Measurements from ENCODE around the gene HECTD4.
"Not testable (repeated sequence)": the region's sequence is repeated elsewhere in the genome, so short reads cannot be mapped to it uniquely, and the experiment has no call there.

Gene HECTD4

GRCh38 chr12:112116232-112117060, 265.8 kb downstream of the HECTD4 start:
- H4K20me1 ChIP-seq (ENCODE audit: insufficient read depth), result no peaks in the 10 kb centered on the region
- no peaks in the 10 kb centered on the region for H3K79me2 ChIP-seq (ENCODE audit: insufficient read depth, low read depth)
- H3K9ac ChIP-seq, result no peak overlapping the region
- H3K36me3 ChIP-seq (ENCODE audit: insufficient read depth), result no peaks in the 10 kb centered on the region
- no peaks in the 10 kb centered on the region for H3K27me3 ChIP-seq (ENCODE audit: insufficient read depth, low read depth)
- no peak overlapping the region for H3K4me3 ChIP-seq (IDR thresholded peaks at IDR 0.05; ENCODE audit: insufficient read depth, low read depth, low read length)
- H3K4me2 ChIP-seq, result no peak overlapping the region
- H3K4me1 ChIP-seq (ENCODE audit: low read depth, poor library complexity, severe bottlenecking), result no peaks in the 10 kb centered on the region
- H3K27ac ChIP-seq, result no peak overlapping the region
- H2AFZ ChIP-seq (ENCODE audit: low read depth), result peak overlapping the region; percentile 30; the same call in 1 of the 2 replicates
- TF ChIP-seq, protein P1, sequence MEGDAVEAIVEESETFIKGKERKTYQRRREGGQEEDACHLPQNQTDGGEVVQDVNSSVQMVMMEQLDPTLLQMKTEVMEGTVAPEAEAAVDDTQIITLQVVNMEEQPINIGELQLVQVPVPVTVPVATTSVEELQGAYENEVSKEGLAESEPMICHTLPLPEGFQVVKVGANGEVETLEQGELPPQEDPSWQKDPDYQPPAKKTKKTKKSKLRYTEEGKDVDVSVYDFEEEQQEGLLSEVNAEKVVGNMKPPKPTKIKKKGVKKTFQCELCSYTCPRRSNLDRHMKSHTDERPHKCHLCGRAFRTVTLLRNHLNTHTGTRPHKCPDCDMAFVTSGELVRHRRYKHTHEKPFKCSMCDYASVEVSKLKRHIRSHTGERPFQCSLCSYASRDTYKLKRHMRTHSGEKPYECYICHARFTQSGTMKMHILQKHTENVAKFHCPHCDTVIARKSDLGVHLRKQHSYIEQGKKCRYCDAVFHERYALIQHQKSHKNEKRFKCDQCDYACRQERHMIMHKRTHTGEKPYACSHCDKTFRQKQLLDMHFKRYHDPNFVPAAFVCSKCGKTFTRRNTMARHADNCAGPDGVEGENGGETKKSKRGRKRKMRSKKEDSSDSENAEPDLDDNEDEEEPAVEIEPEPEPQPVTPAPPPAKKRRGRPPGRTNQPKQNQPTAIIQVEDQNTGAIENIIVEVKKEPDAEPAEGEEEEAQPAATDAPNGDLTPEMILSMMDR (conservative IDR thresholded peaks at IDR 0.05; ENCODE audit: low read depth, low read length), result no peak

GRCh38 chr12:112115259-112116045, 266.8 kb downstream of the HECTD4 start:
- no peak overlapping the region for H2AFZ ChIP-seq (ENCODE audit: low read depth)
- no peak overlapping the region for H3K9ac ChIP-seq
- H3K4me2 ChIP-seq, result no peak overlapping the region
- no peak overlapping the region for H3K4me3 ChIP-seq (IDR thresholded peaks at IDR 0.05; ENCODE audit: insufficient read depth, low read depth, low read length)
- H3K27ac ChIP-seq, result no peak overlapping the region
- TF ChIP-seq, protein P1 (conservative IDR thresholded peaks at IDR 0.05; ENCODE audit: low read depth, low read length), result no peak
- no peaks in the 10 kb centered on the region for H3K79me2 ChIP-seq (ENCODE audit: insufficient read depth, low read depth)
- H3K4me1 ChIP-seq (ENCODE audit: low read depth, poor library complexity, severe bottlenecking), result peaks cover under 1% of the 10 kb centered on the region
- H3K27me3 ChIP-seq (ENCODE audit: insufficient read depth, low read depth), result no peaks in the 10 kb centered on the region
- H3K36me3 ChIP-seq (ENCODE audit: insufficient read depth), result no peaks in the 10 kb centered on the region
- no peaks in the 10 kb centered on the region for H4K20me1 ChIP-seq (ENCODE audit: insufficient read depth)

DNA sequence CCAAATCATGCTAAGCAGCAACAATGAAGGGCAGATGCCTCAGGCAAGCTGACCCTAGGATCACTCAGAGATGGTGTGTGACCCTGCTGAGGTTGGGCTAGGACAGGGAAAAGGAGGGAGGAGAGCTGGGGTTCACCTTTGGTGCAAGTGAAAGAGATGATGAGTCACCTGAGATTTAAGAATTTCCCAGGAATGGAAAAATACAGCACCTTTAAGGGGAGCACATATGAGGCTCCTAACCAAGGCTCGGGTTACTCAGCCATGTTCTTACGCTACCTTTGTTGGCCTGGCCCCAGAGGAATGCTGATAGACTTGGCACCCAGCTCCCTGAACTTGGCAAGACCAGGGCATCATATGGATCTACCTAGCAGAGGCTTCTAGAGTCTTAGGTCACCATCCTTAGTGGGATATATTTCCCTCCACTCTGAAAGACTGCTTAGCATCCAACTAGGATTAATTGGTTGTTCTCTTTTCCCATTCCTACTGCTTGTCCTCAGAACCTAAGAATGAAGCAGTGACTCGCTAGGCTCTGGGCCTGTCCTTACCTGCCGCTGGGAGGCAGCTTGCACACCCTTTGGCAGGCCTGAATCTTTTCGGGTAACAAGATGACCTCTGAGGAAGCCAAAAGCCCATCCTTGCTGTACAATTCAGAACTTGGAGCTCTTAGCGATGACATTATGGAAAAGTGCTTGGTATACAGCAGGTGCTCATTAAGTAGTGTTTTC, 269.7 kb downstream of the HECTD4 start:
- Histone ChIP-seq H3K4me1 (ENCODE audit: low read depth, poor library complexity, severe bottlenecking) (peaks cover 5% of the 10 kb centered on the region), H3K9ac (no peak overlapping the region), H3K79me2 (ENCODE audit: insufficient read depth, low read depth) (peaks cover 10% of the 10 kb centered on the region), H3K27me3 (ENCODE audit: insufficient read depth, low read depth) (no peaks in the 10 kb centered on the region), H3K27ac (no peak overlapping the region), H3K4me3 (IDR thresholded peaks at IDR 0.05; ENCODE audit: insufficient read depth, low read depth, low read length) (no peak overlapping the region), H2AFZ (ENCODE audit: low read depth) (no peak overlapping the region), H3K4me2 (no peak overlapping the region), H3K36me3 (ENCODE audit: insufficient read depth) (no peaks in the 10 kb centered on the region), H4K20me1 (ENCODE audit: insufficient read depth) (no peaks in the 10 kb centered on the region)
- TF ChIP-seq, protein P1 (conservative IDR thresholded peaks at IDR 0.05; ENCODE audit: low read depth, low read length), result no peak

GRCh38 chr12:112111931-112112330, 270.3 kb downstream of the HECTD4 start:
- Histone ChIP-seq H4K20me1 (ENCODE audit: insufficient read depth) (no peaks in the 10 kb centered on the region), H3K36me3 (ENCODE audit: insufficient read depth) (no peaks in the 10 kb centered on the region), H3K4me1 (ENCODE audit: low read depth, poor library complexity, severe bottlenecking) (peaks cover 11% of the 10 kb centered on the region), H3K4me2 (no peak overlapping the region), H3K27ac (no peak overlapping the region), H3K27me3 (ENCODE audit: insufficient read depth, low read depth) (no peaks in the 10 kb centered on the region), H3K9ac (no peak overlapping the region), H3K79me2 (ENCODE audit: insufficient read depth, low read depth) (peaks cover 16% of the 10 kb centered on the region), H2AFZ (ENCODE audit: low read depth) (no peak overlapping the region), H3K4me3 (IDR thresholded peaks at IDR 0.05; ENCODE audit: insufficient read depth, low read depth, low read length) (no peak overlapping the region)
- TF ChIP-seq, protein P1 (conservative IDR thresholded peaks at IDR 0.05; ENCODE audit: low read depth, low read length), result no peak

GRCh38 chr12:112110787-112111662, 271.2 kb downstream of the HECTD4 start:
- peaks cover 20% of the 10 kb centered on the region for H3K4me1 ChIP-seq (ENCODE audit: low read depth, poor library complexity, severe bottlenecking)
- H3K4me3 ChIP-seq (IDR thresholded peaks at IDR 0.05; ENCODE audit: insufficient read depth, low read depth, low read length); H3K9ac ChIP-seq; H3K27ac ChIP-seq; H3K27me3 ChIP-seq (ENCODE audit: insufficient read depth, low read depth); H3K36me3 ChIP-seq (ENCODE audit: insufficient read depth); H4K20me1 ChIP-seq (ENCODE audit: insufficient read depth); H2AFZ ChIP-seq (ENCODE audit: low read depth); H3K4me2 ChIP-seq: not testable (repeated sequence)
- peaks cover 25% of the 10 kb centered on the region for H3K79me2 ChIP-seq (ENCODE audit: insufficient read depth, low read depth)

Data from KMS-11 (cell line).